NCI-H82 treated with DMSO at 0.1 percent for 48 hours (cell line): ENCODE measurements around the gene P2RY6.
"Not testable (repeated sequence)": the region's sequence is repeated elsewhere in the genome, so short reads cannot be mapped to it uniquely, and the experiment has no call there.

Source experiments
- DNase-seq: peaks from one replicate; lab custom pipeline; 2025; ENCODE audit not compliant: unreplicated experiment; lab: John Stamatoyannopoulos, UW

P2RY6 gene, protein sequence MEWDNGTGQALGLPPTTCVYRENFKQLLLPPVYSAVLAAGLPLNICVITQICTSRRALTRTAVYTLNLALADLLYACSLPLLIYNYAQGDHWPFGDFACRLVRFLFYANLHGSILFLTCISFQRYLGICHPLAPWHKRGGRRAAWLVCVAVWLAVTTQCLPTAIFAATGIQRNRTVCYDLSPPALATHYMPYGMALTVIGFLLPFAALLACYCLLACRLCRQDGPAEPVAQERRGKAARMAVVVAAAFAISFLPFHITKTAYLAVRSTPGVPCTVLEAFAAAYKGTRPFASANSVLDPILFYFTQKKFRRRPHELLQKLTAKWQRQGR

DNA sequence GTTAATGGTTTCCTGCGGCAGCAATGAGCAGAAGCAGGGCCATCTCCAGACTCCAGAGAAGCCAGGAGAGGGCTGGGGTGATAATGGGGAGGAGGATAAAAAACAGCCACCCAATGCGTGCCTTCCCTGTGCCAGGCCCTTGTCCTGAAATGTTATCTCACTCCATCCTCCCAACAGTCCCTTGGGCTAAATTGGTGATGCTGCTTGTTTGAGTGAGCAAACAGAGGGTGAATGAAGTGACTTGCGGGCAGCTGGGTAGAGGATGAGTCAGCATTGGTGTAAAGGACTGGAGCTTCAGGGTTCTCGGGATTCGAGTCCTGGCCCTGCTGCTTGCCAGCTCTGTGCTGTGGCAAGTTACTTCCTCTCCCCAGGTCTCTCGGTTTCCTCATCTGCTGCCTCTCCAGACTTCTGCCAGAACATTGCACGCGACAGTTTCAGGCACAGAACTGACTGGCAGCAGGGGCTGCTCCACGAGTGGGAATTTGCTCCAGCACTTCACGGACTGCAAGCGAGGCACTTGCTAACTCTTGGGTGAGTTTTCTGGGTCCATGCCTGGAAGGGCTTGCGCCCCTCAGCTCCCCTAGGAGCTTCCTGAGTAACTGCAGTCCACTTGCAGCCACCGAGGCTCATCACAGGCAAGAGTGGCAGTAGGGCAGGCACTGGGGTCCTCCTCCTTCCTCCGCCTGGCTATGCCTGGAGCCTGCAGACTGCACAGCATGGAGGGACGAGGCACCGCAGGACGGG lies at the start of gene P2RY6:
Gene P2RY6, plus strand, starts transcription at position 403 of the 744 bp plus-strand sequence. CDS start 24,181 bp downstream, outside the sequence.
- no peak for DNase-seq

DNA sequence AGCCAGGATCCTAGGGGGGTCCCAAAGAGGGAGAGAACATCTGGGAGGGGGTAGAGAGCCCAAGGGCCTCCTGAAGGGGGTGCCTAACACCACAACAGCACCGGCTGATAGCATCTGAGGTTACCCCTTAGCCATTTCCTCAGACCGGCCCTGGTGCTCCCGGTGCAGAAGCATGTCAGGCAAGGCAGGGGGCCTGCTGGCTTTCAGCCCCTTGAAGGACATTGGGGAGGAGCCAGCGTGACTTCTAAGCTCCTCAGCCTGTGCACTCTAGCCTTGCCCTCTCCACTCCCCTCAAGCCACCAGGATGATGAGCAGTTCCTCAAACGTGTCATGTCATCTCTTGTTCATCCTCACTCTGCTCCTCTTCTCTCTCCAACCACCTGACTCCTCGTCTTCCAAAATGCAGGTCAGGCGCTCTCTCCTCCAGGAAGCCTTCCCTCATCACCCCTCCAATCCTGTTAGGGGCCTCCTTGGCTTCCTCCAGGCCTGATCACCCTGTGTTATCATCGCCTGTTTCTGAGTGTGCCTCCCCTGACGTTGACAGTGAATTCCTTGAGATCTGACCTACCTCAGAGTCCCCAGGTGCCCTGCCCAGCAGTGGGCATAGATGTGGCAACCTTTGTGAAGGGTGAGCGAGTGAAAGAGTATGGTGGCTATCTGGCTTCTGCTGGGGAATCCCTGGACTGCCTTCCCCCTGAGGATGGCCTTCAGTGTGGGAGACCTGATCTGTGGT lies 48.0 kb upstream of the P2RY6 start:
- no peak for DNase-seq

DNA sequence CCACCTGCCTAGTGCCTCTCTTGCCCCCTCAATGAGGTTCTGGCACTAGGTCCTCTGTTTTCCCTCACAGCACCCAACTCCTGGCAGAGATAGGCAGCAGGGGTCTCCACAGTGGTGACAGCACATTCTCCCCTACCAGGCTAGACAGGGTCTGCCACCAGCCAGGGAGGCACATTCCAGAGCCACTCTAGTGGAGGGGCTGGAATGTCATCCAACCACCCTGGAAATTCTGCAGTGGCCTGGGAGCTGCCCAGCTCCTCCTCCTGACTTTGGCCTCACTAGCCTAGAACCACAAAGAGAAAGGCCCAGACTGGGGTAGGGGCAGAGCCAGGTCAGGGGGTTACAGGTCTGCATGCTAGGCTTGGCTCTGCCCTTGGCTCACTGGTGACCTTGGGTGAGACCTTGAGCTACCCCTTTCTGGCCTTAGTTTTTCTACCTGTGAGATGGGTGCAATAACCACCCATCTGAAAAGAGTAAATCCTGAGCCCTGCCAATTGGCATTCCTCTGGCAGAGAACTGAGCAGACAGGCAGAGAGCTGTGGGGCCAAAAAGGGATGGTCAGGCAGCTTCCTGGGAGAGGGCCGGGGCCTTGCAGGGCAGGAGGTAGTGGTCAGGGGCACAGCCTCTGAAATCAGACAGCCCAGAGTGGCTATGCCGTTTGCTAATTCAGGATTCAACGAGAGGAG lies 47.0 kb upstream of the P2RY6 start:
- DNase-seq: no peak

DNA sequence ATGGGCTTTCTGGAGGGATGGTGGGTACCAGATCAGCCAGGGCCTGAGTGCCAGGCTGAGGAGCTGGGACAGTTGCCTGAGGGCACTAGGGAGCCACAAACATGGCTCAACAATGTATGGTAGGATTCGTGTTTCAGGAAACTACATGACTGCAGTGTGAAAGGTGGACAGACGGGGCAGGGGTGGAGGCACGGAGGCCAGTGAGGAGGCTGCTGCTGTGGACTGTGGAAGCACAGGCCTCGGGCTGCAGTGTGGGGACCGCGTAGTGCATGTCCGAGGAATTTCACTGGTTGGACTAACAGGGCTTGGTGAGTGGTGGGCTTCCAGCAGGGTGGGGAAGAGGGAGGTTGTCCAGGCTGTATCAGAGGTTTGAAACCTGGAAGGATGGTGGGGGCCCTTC lies 46.3 kb upstream of the P2RY6 start:
- no peak for DNase-seq

DNA sequence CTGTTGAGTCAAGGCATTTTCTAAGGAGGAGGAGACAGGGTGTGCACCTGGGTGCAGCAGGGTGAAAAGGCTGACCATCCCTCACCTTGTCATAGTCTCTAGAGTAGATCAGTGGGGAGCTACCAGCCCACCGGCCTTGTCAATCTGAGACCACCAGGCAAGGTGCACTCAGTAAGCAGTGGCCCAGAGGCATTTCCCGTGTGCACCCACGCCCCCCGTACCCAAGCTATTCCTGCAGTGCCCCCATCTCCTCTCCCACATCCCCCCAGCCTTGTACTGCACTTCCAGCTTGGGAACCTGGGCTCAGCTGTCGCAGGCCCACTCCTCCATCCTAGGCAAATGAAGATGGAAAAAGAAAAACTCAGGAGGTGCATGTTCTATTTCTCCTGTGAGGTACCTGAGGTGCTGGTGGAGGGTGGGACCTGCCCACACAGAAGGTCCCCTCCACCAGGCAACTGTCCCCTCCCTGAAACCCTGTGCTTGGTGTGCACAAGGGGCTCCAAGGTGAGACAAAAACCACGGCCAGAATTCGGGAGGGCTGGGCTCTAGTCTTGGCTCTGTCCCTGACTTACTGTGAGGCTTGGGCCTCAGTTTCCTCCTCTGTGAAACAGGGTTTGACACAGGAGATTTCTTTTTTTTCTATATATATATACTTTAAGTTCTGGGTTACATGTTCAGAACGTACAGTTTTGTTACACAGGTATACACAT lies 45.7 kb upstream of the P2RY6 start:
- no peak for DNase-seq

DNA sequence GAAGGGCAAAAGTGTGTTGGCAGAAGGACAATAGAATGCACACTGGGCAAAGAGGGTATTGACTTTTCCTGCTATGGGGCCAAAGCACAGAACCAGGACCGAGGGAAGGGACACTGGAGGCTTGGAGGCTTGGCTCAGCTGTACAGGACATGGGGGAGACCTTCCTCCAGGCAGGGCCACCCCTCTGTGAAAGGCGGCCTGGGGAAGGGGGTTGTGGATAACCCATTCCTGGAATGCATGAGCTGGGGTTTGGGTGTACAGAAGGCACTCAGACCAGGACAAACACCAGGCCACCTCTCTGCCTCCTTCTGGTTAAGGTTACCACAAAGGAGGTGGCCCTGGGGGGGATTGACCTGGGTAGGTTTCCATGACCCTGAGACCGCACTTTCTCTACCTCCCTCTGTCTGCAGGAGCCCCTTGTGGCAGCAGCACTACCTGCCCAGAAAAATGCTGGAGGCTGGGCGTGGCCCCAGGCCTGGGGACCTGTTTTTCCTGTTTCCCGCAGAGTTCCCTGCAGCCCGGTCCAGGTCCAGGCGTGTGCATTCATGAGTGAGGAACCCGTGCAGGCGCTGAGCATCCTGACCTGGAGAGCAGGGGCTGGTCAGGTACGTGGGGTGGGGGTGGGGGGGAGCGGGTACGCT lies 44.4 kb upstream of the P2RY6 start:
- no peak for DNase-seq

DNA sequence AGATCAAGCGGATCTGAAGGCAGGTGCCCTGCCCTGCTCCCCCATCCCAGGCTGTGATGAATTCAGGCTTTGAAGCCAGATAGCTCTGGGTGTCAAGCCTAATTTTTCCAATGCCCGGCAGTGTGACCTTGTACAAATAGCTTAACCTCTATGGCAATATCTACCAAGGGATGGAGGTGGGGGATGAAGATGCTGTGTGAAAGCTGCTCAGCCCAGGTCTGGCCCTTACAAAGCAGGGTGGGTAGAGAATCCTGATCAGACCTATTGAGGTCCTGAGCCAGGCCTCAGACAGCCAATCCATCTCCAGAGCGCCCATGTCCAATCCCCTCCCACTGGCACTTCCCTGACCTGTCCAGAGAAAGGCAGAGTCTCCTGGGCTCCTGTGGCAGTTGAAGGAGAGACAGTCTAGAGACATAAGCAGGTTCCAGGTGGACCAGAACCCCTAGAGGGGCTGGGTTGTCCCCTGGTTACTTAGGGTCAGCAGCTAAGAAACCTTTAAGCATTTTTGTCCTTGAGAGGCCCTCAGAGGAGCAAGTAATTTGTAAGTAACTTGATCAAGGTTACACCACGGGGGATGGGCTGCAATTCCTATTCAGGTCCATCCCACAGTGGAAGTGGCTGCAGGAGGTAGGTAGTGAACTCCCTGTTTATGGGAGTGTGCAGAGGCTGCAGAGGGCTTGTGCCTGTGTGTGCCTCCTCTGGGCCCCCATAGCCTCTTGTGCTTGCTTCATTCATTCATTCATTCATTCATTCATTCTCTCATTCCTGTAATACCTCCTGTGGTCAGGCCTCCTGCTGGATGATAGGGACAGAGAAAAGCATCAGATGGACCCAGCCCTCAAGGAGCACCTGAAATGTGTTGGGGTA lies 43.6 kb upstream of the P2RY6 start:
- DNase-seq: no peak

DNA sequence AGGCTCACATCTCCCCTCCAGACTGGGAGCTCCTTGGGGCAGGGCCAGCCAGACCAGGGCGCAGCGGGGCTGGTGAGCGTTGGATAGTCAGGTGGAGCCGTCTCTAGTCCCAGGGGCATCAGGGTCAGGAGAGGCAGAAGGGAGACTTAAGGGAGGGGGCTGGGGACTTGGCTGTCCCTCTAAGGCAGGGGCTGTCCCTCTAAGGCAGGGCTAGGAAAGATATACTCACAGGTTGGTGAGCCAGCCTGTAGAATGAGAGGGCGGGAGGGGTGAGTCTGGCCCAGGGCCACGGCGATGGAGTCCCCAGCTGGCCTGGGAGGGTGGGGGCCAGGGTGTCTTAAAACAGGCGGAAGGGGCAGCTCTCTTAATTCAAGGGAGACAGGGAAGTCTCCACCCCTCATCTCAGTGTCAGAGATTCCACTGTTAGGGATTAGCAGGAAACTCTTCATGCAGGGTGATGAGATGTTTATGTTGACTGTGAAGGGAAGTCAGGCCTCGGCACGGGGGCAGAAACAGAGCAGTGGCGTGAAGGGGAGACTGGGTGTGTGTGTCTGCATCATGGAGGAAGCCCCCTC lies 42.7 kb upstream of the P2RY6 start:
- DNase-seq: peak; percentile 42

DNA sequence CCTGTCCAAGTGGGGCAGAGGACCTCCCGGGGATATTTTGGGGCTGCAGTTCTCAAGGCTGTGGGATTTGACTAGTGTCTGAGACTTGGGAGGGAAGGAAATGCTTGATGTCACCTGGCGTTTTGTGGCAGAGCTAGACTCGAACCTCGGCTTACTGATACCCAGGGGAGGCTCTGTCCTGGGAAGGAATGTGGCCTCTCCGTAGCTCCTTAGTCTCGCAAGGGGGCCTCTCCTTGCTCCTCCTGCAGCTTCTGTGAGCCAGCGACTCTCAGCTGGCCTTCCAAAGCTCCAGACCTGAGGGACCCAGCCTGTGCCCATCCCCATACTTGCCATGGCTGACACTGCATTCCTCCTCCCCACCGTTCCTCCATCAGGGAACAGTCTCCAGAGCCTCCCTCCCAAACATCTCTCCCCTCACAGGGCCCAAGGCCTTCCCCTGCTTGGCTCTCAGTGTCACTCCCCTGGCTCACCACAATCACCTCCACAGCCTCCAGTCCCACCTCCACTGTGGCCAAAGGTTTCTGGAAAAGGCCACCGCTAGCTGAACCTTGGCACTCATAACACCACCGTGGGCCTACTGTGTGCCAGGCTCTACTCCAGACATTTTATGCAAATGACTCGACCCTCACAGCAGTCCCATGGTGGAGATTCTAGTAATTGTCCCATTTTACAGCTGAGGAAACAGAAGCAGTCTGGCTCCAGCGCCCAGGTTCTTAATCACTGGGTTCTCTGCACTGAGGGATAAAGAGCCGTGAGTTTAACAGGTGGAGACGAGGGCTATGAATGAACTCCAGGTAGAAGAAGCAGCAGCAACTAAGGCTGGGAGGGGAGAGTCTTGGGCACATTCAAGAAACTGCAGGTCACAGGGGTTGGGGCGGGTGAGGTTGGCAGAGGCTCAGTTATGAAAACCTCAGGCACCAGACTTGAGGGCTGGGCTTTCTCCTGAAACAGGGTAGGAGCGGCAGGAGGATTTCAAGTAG lies 42.0 kb upstream of the P2RY6 start:
- DNase-seq: no peak

DNA sequence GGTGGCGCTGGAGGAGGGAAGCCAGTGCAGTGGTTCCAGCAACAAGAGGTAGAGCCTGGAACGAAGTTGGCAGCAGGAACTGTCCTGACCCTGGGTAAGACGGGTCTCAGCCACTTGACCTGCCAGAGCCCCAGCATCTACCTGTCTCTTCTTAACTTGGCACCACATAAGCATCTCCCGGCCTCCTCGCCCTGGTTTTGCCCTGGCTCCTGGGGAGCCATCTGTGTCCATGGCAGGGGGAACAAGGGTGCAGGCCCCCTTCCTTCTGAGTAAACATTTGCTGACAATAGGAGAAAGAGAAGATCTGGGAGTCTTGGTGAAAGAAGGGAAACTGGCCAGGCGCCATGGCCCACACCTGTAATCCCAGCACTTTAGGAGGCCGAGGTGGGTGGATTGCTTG lies 41.2 kb upstream of the P2RY6 start:
- no peak for DNase-seq

DNA sequence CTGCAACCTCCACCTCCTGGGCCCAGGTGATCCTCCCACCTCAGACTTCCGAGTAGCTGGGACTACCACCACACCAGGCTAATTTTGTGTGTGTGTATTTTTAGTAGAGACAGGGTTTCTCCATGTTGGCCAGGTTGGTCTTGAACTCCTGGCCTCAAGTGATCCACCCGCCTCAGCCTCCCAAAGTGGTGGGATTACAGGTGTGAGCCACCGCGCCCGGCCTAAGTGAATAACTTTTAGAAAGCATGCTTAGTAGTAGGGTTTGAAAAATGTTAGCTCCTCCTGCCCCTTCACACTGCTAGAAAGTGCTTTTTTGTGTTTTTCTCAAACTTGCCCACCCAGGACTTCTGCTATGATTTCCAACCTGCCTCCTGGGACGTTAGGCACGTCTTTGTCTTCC lies 39.7 kb upstream of the P2RY6 start:
- DNase-seq: not testable (repeated sequence)

DNA sequence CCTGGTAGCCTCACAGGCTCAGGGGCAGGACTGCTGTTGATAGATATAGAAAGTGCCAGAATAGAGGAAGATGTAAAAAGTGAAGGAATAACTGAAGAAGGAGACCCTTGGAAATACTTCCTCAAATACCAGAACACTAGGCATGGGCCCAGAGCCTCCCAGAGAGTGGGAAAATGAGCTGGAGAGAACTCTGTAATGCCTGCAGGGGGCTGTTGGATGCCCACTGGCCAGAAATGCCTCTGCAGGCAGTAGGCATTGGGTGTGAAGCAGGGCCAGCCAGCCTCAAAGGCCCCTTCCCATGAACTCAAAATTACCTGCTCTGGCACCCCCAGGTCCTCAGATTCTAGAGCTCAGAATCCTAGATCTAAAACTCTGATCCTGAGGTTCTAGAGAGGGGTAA lies 38.9 kb upstream of the P2RY6 start:
- DNase-seq: no peak

DNA sequence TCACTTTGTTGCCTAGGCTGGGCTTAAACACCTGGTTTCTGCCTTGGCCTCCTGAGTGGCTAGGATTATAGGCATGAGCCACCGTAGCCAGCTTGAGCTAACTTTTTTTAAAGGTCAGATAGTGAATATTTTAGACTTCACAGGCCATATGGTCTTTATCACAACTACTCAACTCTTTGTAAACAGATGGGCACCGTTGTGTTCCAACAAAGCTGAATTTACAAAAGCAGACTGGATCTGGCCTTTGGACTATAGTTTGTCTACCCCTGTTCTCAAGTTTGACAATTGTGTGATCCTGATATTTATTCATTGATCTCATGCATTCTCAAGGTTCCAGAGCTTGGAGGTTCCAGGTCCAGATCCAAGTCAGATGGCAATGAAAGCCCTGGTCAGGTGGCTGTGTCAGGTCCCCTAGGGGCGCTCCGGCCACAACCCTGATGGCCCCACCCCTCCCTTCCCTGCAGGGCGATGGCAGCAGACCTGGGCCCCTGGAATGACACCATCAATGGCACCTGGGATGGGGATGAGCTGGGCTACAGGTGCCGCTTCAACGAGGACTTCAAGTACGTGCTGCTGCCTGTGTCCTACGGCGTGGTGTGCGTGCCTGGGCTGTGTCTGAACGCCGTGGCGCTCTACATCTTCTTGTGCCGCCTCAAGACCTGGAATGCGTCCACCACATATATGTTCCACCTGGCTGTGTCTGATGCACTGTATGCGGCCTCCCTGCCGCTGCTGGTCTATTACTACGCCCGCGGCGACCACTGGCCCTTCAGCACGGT lies 38.3 kb upstream of the P2RY6 start:
- no peak for DNase-seq

DNA sequence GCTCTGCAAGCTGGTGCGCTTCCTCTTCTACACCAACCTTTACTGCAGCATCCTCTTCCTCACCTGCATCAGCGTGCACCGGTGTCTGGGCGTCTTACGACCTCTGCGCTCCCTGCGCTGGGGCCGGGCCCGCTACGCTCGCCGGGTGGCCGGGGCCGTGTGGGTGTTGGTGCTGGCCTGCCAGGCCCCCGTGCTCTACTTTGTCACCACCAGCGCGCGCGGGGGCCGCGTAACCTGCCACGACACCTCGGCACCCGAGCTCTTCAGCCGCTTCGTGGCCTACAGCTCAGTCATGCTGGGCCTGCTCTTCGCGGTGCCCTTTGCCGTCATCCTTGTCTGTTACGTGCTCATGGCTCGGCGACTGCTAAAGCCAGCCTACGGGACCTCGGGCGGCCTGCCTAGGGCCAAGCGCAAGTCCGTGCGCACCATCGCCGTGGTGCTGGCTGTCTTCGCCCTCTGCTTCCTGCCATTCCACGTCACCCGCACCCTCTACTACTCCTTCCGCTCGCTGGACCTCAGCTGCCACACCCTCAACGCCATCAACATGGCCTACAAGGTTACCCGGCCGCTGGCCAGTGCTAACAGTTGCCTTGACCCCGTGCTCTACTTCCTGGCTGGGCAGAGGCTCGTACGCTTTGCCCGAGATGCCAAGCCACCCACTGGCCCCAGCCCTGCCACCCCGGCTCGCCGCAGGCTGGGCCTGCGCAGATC lies 37.5 kb upstream of the P2RY6 start:
- DNase-seq: no peak

DNA sequence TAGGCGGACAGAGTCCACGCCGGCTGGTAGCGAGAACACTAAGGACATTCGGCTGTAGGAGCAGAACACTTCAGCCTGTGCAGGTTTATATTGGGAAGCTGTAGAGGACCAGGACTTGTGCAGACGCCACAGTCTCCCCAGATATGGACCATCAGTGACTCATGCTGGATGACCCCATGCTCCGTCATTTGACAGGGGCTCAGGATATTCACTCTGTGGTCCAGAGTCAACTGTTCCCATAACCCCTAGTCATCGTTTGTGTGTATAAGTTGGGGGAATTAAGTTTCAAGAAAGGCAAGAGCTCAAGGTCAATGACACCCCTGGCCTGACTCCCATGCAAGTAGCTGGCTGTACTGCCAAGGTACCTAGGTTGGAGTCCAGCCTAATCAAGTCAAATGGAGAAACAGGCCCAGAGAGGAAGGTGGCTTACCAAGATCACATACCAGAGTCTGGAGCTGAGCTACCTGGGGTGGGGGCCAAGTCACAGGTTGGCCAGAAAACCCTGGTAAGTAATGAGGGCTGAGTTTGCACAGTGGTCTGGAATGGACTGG lies 36.8 kb upstream of the P2RY6 start:
- no peak for DNase-seq

DNA sequence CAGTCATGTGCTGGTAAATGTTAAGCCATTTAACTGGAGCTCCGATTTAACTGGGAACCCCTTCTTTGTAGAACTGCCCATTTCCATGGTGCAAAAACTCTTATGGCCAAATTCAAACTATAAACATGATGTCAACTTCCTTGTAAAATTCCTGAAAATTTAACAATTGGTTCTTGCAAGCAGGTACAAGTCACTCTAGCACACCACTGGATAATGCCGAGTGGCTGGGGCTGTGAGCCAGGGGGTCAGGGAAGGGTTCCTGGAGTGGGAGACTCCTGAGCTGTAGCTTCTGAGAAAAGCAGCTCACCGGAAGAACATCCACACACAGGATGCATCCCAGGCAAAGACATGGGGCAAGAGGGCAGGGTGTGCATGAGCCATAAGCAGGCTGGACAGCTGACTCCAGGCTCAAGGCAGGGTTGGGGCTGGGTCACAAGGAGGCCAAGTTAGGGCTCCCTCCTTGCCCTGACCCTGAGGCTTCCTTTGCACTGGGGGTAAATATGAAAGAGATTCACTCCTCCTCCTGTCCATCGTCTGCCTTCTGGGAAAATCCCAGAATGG lies 35.9 kb upstream of the P2RY6 start:
- DNase-seq: no peak
